ENCODE measurements around the gene SAMD4A. TPM values are rescaled to one million over a fixed set of nuclear protein-coding genes. Genes with fewer than 3 reads are reported as not detected.

The SAMD4A gene
- total and polyA plus RNA-seq, 8 donors = 2.9 to 12.2 (median 9.4) TPM

DNA sequence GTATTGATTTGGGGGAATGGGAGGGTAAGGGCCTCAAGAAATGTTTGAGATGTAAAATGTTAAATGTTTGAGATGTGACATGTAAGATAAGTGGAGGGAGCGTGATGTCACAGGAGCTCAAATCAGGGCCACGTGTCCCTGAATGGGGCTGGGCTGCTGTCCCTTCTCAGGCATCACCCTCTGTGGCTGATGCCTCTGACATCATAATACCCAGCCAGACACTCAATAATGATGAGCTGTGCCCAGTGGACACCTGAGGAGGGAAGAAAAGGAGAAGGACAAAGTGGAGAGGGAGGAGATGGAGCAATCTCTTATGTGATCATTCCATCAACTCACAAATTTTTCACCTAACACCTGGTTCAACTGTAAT is 120.8 kb downstream of the SAMD4A start:
- FAIRE-seq = no peak
- H3K4me3 ChIP-seq = no peak overlapping the region
- no peak overlapping the region for H3K27ac ChIP-seq
- H3K4me1 ChIP-seq = peaks cover 0 to 3% (median 0%) of the 10 kb centered on the region in 3 donors
- no peaks in the 10 kb centered on the region for H3K36me3 ChIP-seq
- no peak for ATAC-seq
- WGBS, 2 donors = 49 to 53% methylated on average over 2 of the region's 2 CpGs
- H3K27me3 ChIP-seq = no peaks in the 10 kb centered on the region
- no peaks in the 10 kb centered on the region for H3K9me3 ChIP-seq
- DNase-seq = no peak
- intact Hi-C loops (cut with DNase I) = loop anchor here in 2 of 3 donors (10.0 kb wide), 2 partner anchors 77 to 113 kb away; no protein-coding TSS in a partner anchor
- no peak for TF ChIP-seq CTCF (IDR thresholded peaks at IDR 0.05)

GRCh38 chr14:54688229-54688628 is 121.3 kb downstream of the SAMD4A start:
- DNase-seq (no peak), ATAC-seq (no peak), FAIRE-seq (no peak)
- 83% methylated on average over 10 of the region's 10 CpGs for WGBS, 2 donors
- H3K36me3 ChIP-seq = no peaks in the 10 kb centered on the region
- no peaks in the 10 kb centered on the region for H3K9me3 ChIP-seq
- H3K27me3 ChIP-seq = no peaks in the 10 kb centered on the region
- no peak overlapping the region for H3K27ac ChIP-seq
- no peak overlapping the region for H3K4me3 ChIP-seq
- TF ChIP-seq CTCF (IDR thresholded peaks at IDR 0.05) = no peak
- peaks cover 0 to 3% (median 0%) of the 10 kb centered on the region in 3 donors for H3K4me1 ChIP-seq
- intact Hi-C loops (cut with DNase I) = loop anchor here in 2 of 3 donors (10.0 kb wide), 2 partner anchors 77 to 113 kb away; no protein-coding TSS in a partner anchor

GRCh38 chr14:54689928-54690327 is 123.0 kb downstream of the SAMD4A start:
- no peak for FAIRE-seq
- Histone ChIP-seq H3K27ac (no peak overlapping the region), H3K36me3 (no peaks in the 10 kb centered on the region), H3K4me1 (peaks cover 0 to 3% (median 0%) of the 10 kb centered on the region in 3 donors), H3K9me3 (no peaks in the 10 kb centered on the region), H3K27me3 (no peaks in the 10 kb centered on the region), H3K4me3 (no peak overlapping the region)
- ATAC-seq = no peak
- DNase-seq = no peak
- 94 to 100% methylated on average over 1 of the region's 1 CpG for WGBS, 2 donors
- no peak for TF ChIP-seq CTCF (IDR thresholded peaks at IDR 0.05)
- intact Hi-C loops (cut with DNase I) = loop anchor here in 2 of 3 donors (5.0 to 10.0 kb wide), 3 partner anchors 75 to 123 kb away; partner anchors contain the start of gene SAMD4A (in 1 of the 2)

GRCh38 chr14:54690887-54691286 is 124.0 kb downstream of the SAMD4A start:
- WGBS, 2 donors = 86 to 95% methylated on average over 2 of the region's 2 CpGs
- FAIRE-seq (no peak), ATAC-seq (no peak), DNase-seq (no peak)
- TF ChIP-seq CTCF (IDR thresholded peaks at IDR 0.05) = no peak
- Histone ChIP-seq H3K9me3 (no peaks in the 10 kb centered on the region), H3K27me3 (no peaks in the 10 kb centered on the region), H3K4me3 (no peak overlapping the region), H3K4me1 (peaks cover 0 to 3% (median 0%) of the 10 kb centered on the region in 3 donors), H3K36me3 (no peaks in the 10 kb centered on the region), H3K27ac (no peak overlapping the region)
- intact Hi-C loops (cut with DNase I) = loop anchor here in 1 of 3 donors (5.0 kb wide), 1 partner anchor 124 kb away; the partner anchor contains the start of gene SAMD4A

DNA sequence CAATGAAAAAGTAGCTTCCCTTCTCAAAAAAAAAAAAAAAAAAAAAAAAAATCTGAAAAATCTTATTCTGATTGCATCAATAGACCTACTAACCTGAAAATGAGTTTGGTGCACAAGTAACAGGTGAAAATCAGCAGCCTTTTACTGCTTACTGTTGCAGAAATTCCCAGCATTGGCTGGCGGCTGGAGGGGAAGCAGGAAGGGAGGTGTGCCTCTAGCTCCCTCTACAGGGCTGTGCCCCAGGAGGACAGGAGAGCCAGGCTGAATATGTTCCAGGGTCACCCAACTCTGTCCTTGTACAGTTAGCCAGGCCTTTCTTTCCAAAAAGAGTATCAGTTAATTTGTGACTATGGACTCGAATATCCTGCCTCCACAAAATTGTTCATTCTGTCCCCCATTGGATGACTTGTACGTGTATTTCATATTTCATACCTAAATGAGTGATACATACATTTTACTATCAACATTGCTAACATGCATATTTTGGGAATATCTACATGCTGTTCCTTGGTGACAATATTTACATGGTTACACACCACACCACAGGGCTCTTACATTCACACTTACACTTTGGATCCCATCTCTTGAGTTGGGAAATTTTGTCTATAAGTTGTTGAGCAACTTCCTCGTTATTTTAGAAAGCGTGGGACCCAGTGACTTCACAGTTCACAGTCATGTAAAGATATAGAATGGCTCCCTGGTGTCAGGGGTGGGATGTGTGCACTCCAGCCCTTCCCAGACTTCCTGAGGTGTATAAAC is 124.8 kb downstream of the SAMD4A start:
- H3K4me3 ChIP-seq = no peak overlapping the region
- DNase-seq = peak; percentile 60 to 84 (median 76)
- FAIRE-seq = no peak
- no peaks in the 10 kb centered on the region for H3K9me3 ChIP-seq
- intact Hi-C loops (cut with DNase I) = loop anchor here in 1 of 3 donors (5.0 kb wide), 1 partner anchor 124 kb away; the partner anchor contains the start of gene SAMD4A
- peak; percentile 93 to 98 (median 97) for ATAC-seq
- WGBS, 2 donors = 42 to 44% methylated on average over 5 of the region's 5 CpGs
- H3K4me1 ChIP-seq = peaks cover 0 to 1% (median 0%) of the 10 kb centered on the region in 3 donors
- H3K27ac ChIP-seq = no peak overlapping the region
- TF ChIP-seq CTCF (IDR thresholded peaks at IDR 0.05) = peak; percentile 54 to 83 (median 76)
- H3K27me3 ChIP-seq = no peaks in the 10 kb centered on the region
- H3K36me3 ChIP-seq = no peaks in the 10 kb centered on the region
